CD14-positive monocyte (primary cell): ENCODE measurements around the gene SLC50A1. TPM values are rescaled to one million over a fixed set of nuclear protein-coding genes. Genes with fewer than 3 reads are reported as not detected.

Experiments used
- DNase-seq, 3 donors: peaks; one replicate each; pipeline ENCODE4 v3.0.0-alpha.2; 2011 to 2022
- H2AFZ ChIP-seq: 2 replicates; pipeline ENCODE4 v1.6.0; 2012; ENCODE audit warnings: mild to moderate bottlenecking, low read depth, low read length, inconsistent platforms; ENCODE audit not compliant: insufficient read depth, poor library complexity, severe bottlenecking
- H3K27ac ChIP-seq, 2 donors: 1 replicate in 1 of 2; 2 replicates in 1 of 2; pipeline ENCODE4 v1.5.1; 2012 to 2013; ENCODE audit warnings: low read length in 2 of 2, control low read depth in 1 of 2, inconsistent platforms in 1 of 2, low read depth in 1 of 2, mild to moderate bottlenecking in 1 of 2
- H3K27me3 ChIP-seq, 2 donors: one replicate each; pipeline versions ENCODE4 v1.6.0 to v1.6.1; 2011 to 2013; ENCODE audit warnings: low read length in 2 of 2; ENCODE audit not compliant: control insufficient read depth in 2 of 2, insufficient read depth in 2 of 2
- H3K36me3 ChIP-seq, 2 donors: replicated peaks in 1 of 2; 1 replicate in 1 of 2; 2 replicates in 1 of 2; pipeline versions ENCODE4 v1.5.1 to v1.6.1; 2012 to 2013; ENCODE audit warnings: low read length in 2 of 2, control low read depth in 1 of 2, inconsistent platforms in 1 of 2, mild to moderate bottlenecking in 1 of 2; ENCODE audit not compliant: insufficient read depth in 2 of 2, control insufficient read depth in 1 of 2
- H3K4me1 ChIP-seq, 2 donors: 1 replicate in 1 of 2; 2 replicates in 1 of 2; pipeline versions ENCODE4 v1.5.1 to v1.6.1; 2012 to 2013; ENCODE audit warnings: low read length in 2 of 2, control low read depth in 1 of 2, inconsistent platforms in 1 of 2, mild to moderate bottlenecking in 1 of 2, moderate library complexity in 1 of 2; ENCODE audit not compliant: insufficient read depth in 2 of 2, control insufficient read depth in 1 of 2
- H3K4me2 ChIP-seq: replicated peaks from 2 replicates; pipeline ENCODE3; 2012; ENCODE audit warnings: low read length, moderate library complexity, mild to moderate bottlenecking; ENCODE audit not compliant: poor library complexity, severe bottlenecking; ENCODE audit errors: extremely low read depth
- H3K4me3 ChIP-seq, 3 experiments: fragments of 200-600 bp in 1 of 3; sonication (generic) in 1 of 3; replicated peaks in 1 of 3; 1 replicate in 2 of 3; 2 replicates in 1 of 3; pipeline ENCODE4 v1.5.1; 2011 to 2013; ENCODE audit warnings: low read length in 3 of 3, mild to moderate bottlenecking in 3 of 3, control low read depth in 2 of 3, low read depth in 2 of 3, inconsistent platforms in 1 of 3, moderate library complexity in 1 of 3
- H3K79me2 ChIP-seq: 2 replicates; pipeline ENCODE4 v1.6.0; 2012; ENCODE audit warnings: mild to moderate bottlenecking, control low read depth, inconsistent platforms, low read length, moderate library complexity; ENCODE audit not compliant: insufficient read depth
- H3K9ac ChIP-seq: 2 replicates; pipeline ENCODE4 v1.6.0; 2017; ENCODE audit warnings: low read length, mild to moderate bottlenecking; ENCODE audit not compliant: insufficient read depth, poor library complexity, severe bottlenecking
- H3K9me3 ChIP-seq, 2 donors: replicated peaks in 1 of 2; 1 replicate in 1 of 2; 2 replicates in 1 of 2; pipeline versions ENCODE4 v1.5.1 to v1.6.1; 2012 to 2013; ENCODE audit warnings: low read length in 2 of 2, control low read depth in 1 of 2; ENCODE audit not compliant: control insufficient read depth in 1 of 2, insufficient read depth in 1 of 2
- H4K20me1 ChIP-seq: 2 replicates; pipeline ENCODE4 v1.6.0; 2012; ENCODE audit warnings: mild to moderate bottlenecking, low read length, control low read depth, moderate library complexity; ENCODE audit not compliant: insufficient read depth
- H3K27ac Mint-ChIP-seq, 7 donors: one replicate each; pipeline ENCODE4 v1.8.0; 2020; ENCODE audit warnings: mild to moderate bottlenecking in 7 of 7, mixed read lengths in 7 of 7, moderate library complexity in 6 of 7, inconsistent platforms in 2 of 7
- H3K27me3 Mint-ChIP-seq, 3 donors: one replicate each; pipeline ENCODE4 v1.8.0; 2021 to 2022; ENCODE audit warnings: low read depth in 3 of 3, mild to moderate bottlenecking in 3 of 3, mixed read lengths in 3 of 3, moderate library complexity in 3 of 3, inconsistent platforms in 1 of 3
- H3K36me3 Mint-ChIP-seq, 2 donors: one replicate each; pipeline ENCODE4 v1.8.0; 2020; ENCODE audit warnings: mixed read lengths in 2 of 2, inconsistent platforms in 1 of 2, mild to moderate bottlenecking in 1 of 2
- H3K4me1 Mint-ChIP-seq: one replicate; pipeline ENCODE4 v1.8.0; 2020; ENCODE audit warnings: mild to moderate bottlenecking, mixed read lengths
- H3K4me3 Mint-ChIP-seq, 2 donors: one replicate each; pipeline ENCODE4 v1.8.0; 2020; ENCODE audit warnings: mild to moderate bottlenecking in 2 of 2, mixed read lengths in 2 of 2, moderate library complexity in 1 of 2
- H3K9me3 Mint-ChIP-seq, 7 donors: one replicate each; pipeline ENCODE4 v1.8.0; 2020 to 2022; ENCODE audit warnings: mixed read lengths in 7 of 7, mild to moderate bottlenecking in 6 of 7, moderate library complexity in 6 of 7, inconsistent platforms in 2 of 7
- WGBS: methylation state at CpG from one replicate; pipeline ENCODE4 v1.1.5; 2013; ENCODE audit warnings: missing lambda C conversion rate; ENCODE audit not compliant: insufficient coverage; 5-methylcytosine and 5-hydroxymethylcytosine counted together
- intact Hi-C, 2 donors: fragments of 100-400 bp; cut with micrococcal nuclease; formaldehyde crosslinking; loops; one replicate each; pipeline versions ENCODE4 v1.15.0 to v1.15.1; 2023
- polyA plus RNA-seq, 3 donors: library from polyadenylated mRNA; depleted of rRNA in 1 of 3; unstranded in 2 of 3; stranded (reverse) in 1 of 3; fragments of 300-500 nt in 2 of 3; fragments of >200 nt in 1 of 3; fragmentation: Illumina TruSeq in 2 of 3; gene quantifications; 1 replicate in 2 of 3; 2 replicates in 1 of 3; pipeline ENCODE4 v1.2.3, GENCODE V29; 2012 to 2021
- TF ChIP-seq, protein P1 (sequence below): fragments of 200-600 bp; IDR thresholded peaks from one replicate; pipeline ENCODE4 v1.8.0; 2022; ENCODE audit warnings: antibody characterized with exemption, mild to moderate bottlenecking

The SLC50A1 gene
- polyA plus RNA-seq, 3 donors, result 40.0 to 50.8 (median 49.4) TPM

DNA sequence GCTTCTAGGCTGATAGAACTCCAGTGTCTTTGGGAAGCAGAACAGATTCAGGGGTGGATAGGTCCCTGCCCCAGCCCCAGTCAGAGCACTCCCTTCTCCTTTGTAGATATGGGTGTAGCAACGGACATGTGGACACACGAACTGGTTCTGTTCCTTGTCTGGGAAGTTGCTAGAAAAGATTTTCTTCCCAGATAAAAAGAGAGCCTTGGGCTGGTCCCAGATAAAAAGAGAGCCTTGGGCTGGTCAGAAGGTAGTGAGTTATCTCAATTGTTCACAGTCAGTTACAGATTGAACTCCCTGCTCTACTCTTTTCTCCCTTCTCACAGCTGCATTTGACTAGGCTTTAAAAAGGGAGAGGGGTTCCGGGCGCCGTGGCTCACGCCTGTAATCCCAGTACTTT, 15.4 kb upstream of the SLC50A1 start:
- no peaks in the 10 kb centered on the region for H4K20me1 ChIP-seq
- Mint-ChIP-seq H3K4me1 (no peaks in the 10 kb centered on the region), H3K27ac (no peak overlapping the region), H3K9me3 (peaks cover 0 to 1% (median 0%) of the 10 kb centered on the region in 7 donors), H3K4me3 (no peak overlapping the region), H3K36me3 (no peaks in the 10 kb centered on the region), H3K27me3 (peaks cover 10 to 46% (median 24%) of the 10 kb centered on the region in 3 donors)
- no peak overlapping the region for H2AFZ ChIP-seq
- H3K4me2 ChIP-seq, result no peak overlapping the region
- no peaks in the 10 kb centered on the region for H3K36me3 ChIP-seq
- no peak overlapping the region for H3K27ac ChIP-seq
- intact Hi-C loops, result no loop called here
- TF ChIP-seq, protein P1, sequence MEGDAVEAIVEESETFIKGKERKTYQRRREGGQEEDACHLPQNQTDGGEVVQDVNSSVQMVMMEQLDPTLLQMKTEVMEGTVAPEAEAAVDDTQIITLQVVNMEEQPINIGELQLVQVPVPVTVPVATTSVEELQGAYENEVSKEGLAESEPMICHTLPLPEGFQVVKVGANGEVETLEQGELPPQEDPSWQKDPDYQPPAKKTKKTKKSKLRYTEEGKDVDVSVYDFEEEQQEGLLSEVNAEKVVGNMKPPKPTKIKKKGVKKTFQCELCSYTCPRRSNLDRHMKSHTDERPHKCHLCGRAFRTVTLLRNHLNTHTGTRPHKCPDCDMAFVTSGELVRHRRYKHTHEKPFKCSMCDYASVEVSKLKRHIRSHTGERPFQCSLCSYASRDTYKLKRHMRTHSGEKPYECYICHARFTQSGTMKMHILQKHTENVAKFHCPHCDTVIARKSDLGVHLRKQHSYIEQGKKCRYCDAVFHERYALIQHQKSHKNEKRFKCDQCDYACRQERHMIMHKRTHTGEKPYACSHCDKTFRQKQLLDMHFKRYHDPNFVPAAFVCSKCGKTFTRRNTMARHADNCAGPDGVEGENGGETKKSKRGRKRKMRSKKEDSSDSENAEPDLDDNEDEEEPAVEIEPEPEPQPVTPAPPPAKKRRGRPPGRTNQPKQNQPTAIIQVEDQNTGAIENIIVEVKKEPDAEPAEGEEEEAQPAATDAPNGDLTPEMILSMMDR, result no peak
- WGBS, result no CpG with 5 or more reads among the region's 6 CpGs
- no peaks in the 10 kb centered on the region for H3K9me3 ChIP-seq
- H3K4me3 ChIP-seq, result no peak overlapping the region
- no peaks in the 10 kb centered on the region for H3K4me1 ChIP-seq
- DNase-seq, result no peak
- no peak overlapping the region for H3K9ac ChIP-seq
- H3K79me2 ChIP-seq, result no peaks in the 10 kb centered on the region
- peaks cover 0 to 14% of the 10 kb centered on the region in 2 donors for H3K27me3 ChIP-seq

GRCh38 chr1:155121249-155121648, 14.4 kb upstream of the SLC50A1 start:
- DNase-seq, result no peak
- no peak overlapping the region for H3K27ac ChIP-seq
- no peaks in the 10 kb centered on the region for H3K4me1 ChIP-seq
- H3K9me3 ChIP-seq, result no peaks in the 10 kb centered on the region
- no peaks in the 10 kb centered on the region for H4K20me1 ChIP-seq
- Mint-ChIP-seq H3K27me3 (peaks cover 20 to 56% (median 32%) of the 10 kb centered on the region in 3 donors), H3K9me3 (peaks cover 0 to 5% (median 0%) of the 10 kb centered on the region in 7 donors), H3K4me3 (no peak overlapping the region), H3K36me3 (no peaks in the 10 kb centered on the region), H3K4me1 (peaks cover under 1% of the 10 kb centered on the region), H3K27ac (peak overlapping the region in 1 of 7 donors; percentile 6)
- 96% methylated on average over 2 of the region's 2 CpGs for WGBS
- H3K36me3 ChIP-seq, result no peaks in the 10 kb centered on the region
- H3K9ac ChIP-seq, result no peak overlapping the region
- no peak overlapping the region for H2AFZ ChIP-seq
- peaks cover 8 to 24% of the 10 kb centered on the region in 2 donors for H3K27me3 ChIP-seq
- no peak overlapping the region for H3K4me3 ChIP-seq
- no peaks in the 10 kb centered on the region for H3K79me2 ChIP-seq
- no peak overlapping the region for H3K4me2 ChIP-seq
- intact Hi-C loops, result no loop called here
- TF ChIP-seq, protein P1, result no peak
